Brain microvascular endothelial cell (primary cell): ENCODE measurements around the gene CCDC88C.

Source experiments
- DNase-seq: peaks from one replicate; pipeline ENCODE4 v3.0.0-alpha.2; 2020
- H3K27ac ChIP-seq: fragments of 250-450 bp; sonication (Bioruptor Pico); 2 replicates; pipeline ENCODE4 v1.5.1; 2020; ENCODE audit warnings: mild to moderate bottlenecking, moderate library complexity
- H3K27me3 ChIP-seq: fragments of 250-450 bp; sonication (Bioruptor Pico); replicated peaks from 2 replicates; pipeline ENCODE4 v1.5.1; 2020; ENCODE audit warnings: mild to moderate bottlenecking
- H3K36me3 ChIP-seq: fragments of 250-450 bp; sonication (Bioruptor Pico); replicated peaks from 2 replicates; pipeline ENCODE4 v1.5.1; 2020; ENCODE audit warnings: mild to moderate bottlenecking
- H3K4me3 ChIP-seq: 2 replicates; pipeline ENCODE4 v1.5.1; 2011; ENCODE audit warnings: low read depth, mild to moderate bottlenecking, control low read depth, low read length, moderate library complexity
- CTCF ChIP-seq: IDR thresholded peaks from 2 replicates; pipeline ENCODE4 v1.5.1; 2011; ENCODE audit warnings: low read depth, mild to moderate bottlenecking, moderate library complexity, low read length, control low read depth, inconsistent platforms; ENCODE audit errors: missing control alignments
- in situ Hi-C: cut with HindIII; loops from 2 replicates; pipeline ENCODE4 v1.10.0; 2017; ENCODE audit warnings: low sequenced_read_pairs, low pct_ligation_motif_present

Gene CCDC88C

GRCh38 chr14:91233936-91234790 lies 183.5 kb downstream of the CCDC88C start:
- in situ Hi-C loops: no loop called here
- Histone ChIP-seq H3K27me3 (no peaks in the 10 kb centered on the region), H3K36me3 (no peaks in the 10 kb centered on the region), H3K4me3 (no peak overlapping the region), H3K27ac (no peak overlapping the region)
- TF ChIP-seq CTCF: no peak
- no peak for DNase-seq

- TF ChIP-seq CTCF: no peak
- H3K27ac ChIP-seq: no peak overlapping the region
- DNase-seq: no peak
- H3K4me3 ChIP-seq: no peak overlapping the region
- no peaks in the 10 kb centered on the region for H3K27me3 ChIP-seq
- in situ Hi-C loops: no loop called here
- H3K36me3 ChIP-seq: no peaks in the 10 kb centered on the region
These were observed 185.0 kb downstream of the CCDC88C start for GRCh38 chr14:91232603-91233002.

DNA sequence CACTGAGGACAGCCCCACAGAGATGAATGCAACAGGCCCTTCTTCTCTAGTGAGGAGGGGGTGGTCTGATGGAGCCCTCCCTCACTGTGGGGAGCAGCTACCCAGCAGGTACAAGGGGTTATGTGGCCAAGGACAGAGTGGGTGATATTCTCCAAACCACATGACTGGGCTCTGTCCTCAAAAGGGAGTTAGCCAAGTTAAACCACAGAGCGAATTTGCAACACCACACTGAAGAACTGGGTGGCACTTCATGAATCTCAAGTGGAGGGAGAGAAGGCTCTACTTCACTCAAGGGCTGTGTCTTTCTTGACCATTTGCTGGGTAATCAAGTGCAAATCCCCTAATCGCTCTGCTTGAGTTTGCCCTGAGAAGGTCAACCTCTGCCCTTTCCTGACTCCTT lies 185.6 kb downstream of the CCDC88C start:
- in situ Hi-C loops: no loop called here
- Histone ChIP-seq H3K4me3 (no peak overlapping the region), H3K27ac (no peak overlapping the region), H3K36me3 (no peaks in the 10 kb centered on the region), H3K27me3 (no peaks in the 10 kb centered on the region)
- no peak for DNase-seq
- TF ChIP-seq CTCF: no peak

- H3K27me3 ChIP-seq: no peaks in the 10 kb centered on the region
- in situ Hi-C loops: no loop called here
- no peak overlapping the region for H3K27ac ChIP-seq
- no peaks in the 10 kb centered on the region for H3K36me3 ChIP-seq
- no peak for DNase-seq
- TF ChIP-seq CTCF: no peak
- H3K4me3 ChIP-seq: no peak overlapping the region
These were observed 186.2 kb downstream of the CCDC88C start for GRCh38 chr14:91231446-91231845.

- Histone ChIP-seq H3K4me3 (no peak overlapping the region), H3K27ac (peak overlapping the region; percentile 36), H3K36me3 (no peaks in the 10 kb centered on the region), H3K27me3 (no peaks in the 10 kb centered on the region)
- no peak for TF ChIP-seq CTCF
- DNase-seq: peak; percentile 54
- in situ Hi-C loops: no loop called here
These were observed 187.1 kb downstream of the CCDC88C start for GRCh38 chr14:91230397-91231035.
